GM19324 (cell line): ENCODE data around the gene CTSL.

Experiments
- ATAC-seq: cut with Tn5 transposase; IDR thresholded peaks from one replicate; pipeline ENCODE4 v1.9.1; 2021; ENCODE audit warnings: mild to moderate bottlenecking, moderate library complexity; ENCODE audit not compliant: unreplicated experiment, low FRiP score

Gene CTSL

DNA sequence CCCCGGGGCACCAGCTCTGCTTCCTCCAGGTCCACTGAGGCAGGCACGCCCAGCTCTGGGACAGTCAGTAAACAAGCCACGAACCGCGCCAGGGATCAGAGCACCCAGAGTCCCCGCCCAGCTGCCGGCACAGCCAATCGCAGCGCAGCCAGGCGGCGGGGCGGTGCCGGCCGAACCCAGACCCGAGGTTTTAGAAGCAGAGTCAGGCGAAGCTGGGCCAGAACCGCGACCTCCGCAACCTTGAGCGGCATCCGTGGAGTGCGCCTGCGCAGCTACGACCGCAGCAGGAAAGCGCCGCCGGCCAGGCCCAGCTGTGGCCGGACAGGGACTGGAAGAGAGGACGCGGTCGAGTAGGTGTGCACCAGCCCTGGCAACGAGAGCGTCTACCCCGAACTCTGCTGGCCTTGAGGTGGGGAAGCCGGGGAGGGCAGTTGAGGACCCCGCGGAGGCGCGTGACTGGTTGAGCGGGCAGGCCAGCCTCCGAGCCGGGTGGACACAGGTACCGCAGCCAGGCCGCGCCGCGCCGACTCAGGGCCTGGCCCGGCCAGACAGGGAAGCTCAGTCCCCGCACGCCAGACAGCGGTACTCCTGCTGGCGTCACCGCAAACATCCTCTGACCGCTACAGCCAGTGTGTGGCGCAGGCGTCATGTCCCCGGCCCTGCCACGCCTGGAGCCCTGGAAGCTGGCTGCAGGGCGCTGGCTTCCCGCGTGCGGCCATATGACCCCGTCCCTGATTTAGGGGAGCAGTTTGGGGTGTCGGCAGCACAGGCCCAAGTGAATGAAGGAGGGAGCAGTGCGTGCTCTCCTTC is at the start of gene CTSL:
Gene CTSL, plus strand, starts transcription at position 220 of the 810 bp plus-strand sequence. CDS start 1,485 bp downstream, outside the sequence.
- ATAC-seq = peak; percentile 44

DNA sequence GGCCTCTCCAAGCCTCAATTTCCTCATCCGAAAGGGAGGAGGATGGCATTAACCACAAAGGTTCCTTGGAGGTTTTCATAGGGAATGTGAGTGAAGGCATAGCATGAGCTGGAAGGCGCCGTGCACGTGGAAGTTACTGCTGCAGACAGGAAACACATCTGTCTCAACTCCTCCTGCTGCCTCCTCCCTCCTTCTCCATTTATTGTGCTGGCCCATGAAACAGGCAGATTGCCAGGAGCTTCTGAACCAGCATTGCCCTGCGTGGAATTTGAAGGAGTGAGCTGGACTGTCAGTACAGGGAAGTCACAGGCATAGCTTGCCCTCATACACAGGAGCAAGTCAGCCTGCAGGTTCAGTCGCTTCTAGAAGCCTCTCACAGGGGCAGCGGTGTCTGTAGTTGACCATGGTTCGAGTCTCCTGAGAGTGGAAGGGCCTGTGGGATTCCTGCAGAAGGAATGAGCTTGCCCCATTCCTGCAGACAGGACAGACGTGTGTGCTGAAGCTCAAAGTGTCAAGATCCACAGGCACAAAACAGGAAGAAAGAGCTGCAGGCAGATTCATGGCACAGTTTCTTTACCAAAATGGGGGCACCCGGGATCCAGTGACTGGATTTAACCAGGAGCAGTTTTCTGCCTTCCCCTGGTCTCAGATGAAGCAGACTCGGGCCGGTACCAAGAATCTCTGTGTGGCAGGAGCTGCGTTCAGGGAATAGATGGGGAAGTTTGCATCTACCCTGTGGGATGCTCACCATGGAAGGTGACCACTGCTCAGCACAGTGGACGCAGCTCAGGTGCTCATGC is 48.7 kb upstream of the CTSL start:
- ATAC-seq = no peak

DNA sequence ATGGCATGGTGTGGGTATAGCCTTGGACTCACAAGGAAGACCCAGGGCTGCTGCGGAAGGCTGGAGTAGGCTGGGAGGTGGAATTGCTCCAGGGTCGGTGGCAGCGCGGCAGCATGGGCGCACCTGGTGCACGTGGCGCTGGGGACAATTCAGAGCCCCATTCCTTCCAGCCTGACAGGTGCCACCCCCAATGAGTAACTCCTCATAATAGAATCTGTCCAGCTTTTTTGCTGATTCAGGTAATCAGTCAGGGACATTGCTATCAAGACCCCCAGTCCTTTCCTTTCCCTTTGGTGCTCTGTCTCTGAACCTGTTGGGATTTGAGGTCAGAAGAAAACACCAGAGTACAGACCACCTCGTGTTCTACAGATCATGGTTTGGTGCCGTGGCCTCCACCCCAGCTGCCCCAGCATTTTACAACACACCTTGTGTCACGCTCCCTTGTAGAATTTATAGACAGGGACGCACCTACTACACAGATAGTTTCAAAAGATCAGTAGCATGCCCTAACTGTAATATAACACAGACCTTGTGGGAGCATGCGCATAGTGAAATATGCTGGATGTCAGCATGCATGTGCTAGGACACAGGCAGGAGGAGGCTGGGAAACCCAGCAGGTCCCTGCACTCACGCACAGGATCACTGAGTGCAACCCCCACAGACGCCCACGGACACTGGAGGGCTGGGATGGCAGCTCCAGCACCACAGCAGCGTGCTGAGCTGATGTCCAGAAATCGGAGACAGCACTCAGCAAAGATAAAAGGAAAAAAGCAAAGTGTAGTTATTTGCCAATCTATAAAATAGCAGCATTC is 47.9 kb upstream of the CTSL start:
- ATAC-seq = no peak

DNA sequence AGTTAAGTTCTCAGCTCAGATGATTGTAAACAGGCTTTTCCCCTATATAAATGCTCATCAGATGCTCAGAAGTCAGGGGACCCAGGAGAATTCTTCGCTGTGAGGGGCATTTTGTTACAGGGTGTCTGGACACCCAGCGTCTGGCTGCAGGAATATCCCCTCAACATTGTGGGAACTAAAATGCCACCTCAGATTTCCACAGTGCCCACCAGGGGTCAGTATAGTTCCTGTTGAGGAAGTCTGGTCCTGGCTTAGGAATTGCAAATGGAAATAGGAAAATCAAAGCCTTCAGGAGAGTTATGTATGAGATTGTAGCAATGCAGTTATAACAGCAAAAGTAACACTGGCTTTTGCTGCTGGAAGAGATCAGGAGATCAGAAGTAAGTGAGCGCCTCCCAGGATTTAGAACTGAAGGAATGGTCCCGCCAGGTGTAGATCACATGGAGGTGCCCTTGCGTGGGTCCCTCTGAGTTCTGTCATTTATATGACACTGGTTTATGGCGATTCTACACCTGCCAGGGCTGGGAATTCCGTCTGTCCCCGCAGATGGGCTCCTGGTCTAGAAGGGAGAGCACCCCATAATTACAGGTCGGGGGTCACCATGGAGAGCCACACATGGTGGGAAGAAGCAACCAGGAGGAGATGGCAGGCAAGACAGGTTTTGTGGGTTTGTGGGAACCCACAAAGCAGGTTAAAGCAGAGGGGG is 47.1 kb upstream of the CTSL start:
- no peak for ATAC-seq

DNA sequence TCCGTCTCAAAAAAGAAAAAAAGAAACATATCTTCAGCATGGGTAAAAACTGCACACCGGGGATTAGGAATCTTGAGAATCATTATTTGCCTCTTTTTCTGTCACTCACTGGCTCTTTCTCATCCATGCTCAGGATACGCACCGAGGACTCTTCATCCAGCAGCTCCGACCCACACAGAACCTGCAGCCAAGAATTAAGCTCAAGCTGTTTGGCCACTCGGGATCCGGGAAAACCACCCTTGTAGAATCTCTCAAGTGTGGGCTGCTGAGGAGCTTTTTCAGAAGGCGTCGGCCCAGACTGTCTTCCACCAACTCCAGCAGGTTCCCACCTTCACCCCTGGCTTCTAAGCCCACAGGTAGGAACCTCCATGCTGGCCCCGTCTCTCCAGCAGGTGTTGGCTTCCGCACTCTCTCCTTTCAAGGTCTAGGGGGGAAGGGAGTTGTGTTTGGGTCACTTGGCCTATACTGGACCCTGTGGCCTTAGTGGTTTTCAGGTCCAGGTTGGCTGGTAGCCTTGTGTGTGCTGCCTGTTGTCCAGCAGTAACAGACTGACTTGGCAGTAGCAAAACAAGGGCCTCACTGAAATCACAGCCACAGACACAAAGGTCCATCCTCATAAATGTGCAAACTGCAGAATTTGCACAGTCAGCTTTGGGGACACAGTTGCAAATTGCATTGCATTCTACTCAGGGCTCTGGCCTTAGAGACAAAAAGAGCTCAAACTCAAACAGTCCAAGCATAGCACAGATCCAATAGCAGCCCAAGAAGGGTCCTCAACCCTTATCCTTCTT is 44.5 kb upstream of the CTSL start:
- no peak for ATAC-seq

DNA sequence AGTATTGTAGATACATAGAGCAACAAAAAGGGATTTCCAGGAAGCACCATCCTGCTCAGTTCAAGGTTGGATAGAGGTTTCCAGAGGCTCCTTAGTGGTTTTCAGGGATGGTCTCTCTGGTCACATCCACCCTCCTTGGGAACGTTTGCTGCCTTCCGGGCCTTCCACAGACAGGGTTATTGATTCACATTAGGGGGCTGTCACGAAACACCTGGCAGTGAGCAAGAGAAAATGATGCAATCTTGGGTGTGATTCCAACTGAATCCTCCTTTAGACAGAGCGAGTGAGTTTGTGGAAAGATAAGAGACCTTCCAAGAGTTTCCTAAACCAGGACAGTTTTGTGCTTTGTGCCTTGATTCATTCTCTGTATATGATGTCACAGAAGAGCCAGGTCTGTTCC is 43.8 kb upstream of the CTSL start:
- no peak for ATAC-seq

DNA sequence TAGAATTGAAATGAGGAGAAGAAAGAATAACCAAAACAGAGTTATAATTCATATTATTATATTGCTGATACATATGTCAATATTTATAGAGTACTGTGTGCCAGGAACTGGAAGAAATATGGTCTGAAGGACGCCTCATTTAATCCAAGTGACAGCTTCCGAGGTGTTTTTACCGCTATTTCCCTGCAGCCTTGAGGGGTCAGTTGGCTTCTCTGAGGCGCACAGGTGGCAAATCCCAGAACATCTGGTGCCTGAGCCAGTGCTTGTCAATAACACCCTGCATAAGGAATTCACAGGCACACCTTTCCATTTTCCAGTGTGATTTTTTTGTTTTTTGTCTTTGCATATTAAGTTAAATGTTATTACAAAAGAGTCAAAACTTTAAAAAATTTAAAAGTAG is 43.3 kb upstream of the CTSL start:
- ATAC-seq = no peak

DNA sequence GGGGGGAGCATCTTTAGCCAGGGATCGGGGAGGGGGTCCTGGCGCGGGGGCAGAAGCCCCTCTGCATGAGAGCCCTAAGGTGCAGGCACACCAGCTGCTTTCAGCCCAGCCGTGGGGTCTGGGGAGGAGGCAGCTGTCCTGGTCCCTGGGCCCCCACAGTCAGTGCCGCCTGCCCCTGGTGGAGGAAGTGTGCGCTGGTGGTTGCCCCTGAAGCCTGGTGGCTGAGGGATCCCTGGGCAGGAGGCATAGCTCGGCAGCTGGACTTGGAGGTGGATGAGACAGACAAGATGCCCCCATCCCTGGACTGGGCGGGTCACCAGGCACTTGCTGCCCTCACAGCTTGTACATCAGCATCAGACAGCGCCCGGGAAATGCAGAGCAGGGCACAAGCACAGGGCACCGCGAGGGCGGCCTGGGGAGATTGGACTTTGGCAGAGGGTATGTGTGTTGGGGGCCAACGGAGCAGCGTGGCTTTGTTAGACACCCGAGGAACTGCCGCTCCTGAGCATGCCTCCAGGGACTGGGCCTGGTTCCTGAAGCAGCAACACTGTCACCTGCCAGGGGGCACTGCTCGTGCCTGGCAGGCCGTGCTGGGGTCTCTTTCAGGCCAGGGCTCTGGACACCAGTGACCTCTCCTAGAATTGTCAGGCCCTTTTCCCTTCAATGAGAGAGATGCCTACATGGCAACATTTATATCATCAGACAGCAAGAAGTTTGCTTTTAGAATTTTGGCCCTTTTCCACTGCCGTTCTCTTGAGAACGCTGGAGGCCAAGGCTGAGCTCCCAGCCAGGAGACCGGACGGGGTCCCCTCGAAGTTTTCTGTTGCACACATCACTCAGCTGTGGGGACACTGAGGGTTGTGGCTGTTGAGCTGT is 41.9 kb upstream of the CTSL start:
- ATAC-seq = no peak

DNA sequence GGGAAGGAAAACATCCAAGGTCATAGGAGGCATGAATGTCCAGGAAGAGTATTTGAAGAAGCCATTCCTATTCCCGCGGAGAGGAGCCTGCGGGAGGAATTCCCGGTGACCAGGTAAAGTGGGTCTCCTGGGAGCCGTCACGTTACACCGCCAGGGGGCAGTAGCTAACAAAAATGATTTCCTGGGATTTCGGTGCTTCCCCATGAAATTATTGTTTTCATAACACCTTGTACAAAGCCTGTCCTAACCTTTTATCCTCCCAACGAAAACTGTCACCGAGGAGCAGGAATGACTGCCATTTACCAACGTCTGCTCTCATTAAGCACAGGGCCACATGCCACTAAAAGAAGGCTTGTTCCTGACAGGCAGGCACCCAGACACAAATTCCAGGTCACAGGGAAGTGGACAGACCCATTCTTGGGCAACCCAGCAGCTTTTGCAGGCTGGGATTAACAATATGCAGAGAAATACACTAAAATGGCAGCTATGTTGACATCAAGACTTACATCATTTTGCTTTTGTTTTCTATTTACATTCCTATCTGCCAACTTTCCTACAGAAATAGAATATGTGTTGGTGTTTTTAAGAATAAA is 41.2 kb upstream of the CTSL start:
- ATAC-seq = no peak

DNA sequence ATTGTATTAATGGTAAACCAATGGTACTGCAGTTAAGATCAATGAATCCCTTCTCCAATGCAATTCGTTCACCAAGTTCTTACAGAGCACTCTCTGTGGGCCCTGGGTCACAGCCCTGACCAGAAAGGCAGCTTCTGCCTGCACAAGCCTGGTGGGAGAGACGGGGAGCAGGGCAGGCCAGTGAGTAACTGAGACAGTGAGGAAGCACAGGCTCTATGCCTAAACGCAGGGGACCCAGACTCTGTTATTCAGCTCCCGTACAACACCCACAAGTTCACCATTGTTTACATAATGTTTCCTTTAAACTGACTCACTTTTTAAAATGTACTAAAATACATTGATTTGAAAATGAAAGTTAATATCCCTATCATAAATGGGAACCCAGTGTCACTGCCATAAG is 40.5 kb upstream of the CTSL start:
- ATAC-seq = no peak

DNA sequence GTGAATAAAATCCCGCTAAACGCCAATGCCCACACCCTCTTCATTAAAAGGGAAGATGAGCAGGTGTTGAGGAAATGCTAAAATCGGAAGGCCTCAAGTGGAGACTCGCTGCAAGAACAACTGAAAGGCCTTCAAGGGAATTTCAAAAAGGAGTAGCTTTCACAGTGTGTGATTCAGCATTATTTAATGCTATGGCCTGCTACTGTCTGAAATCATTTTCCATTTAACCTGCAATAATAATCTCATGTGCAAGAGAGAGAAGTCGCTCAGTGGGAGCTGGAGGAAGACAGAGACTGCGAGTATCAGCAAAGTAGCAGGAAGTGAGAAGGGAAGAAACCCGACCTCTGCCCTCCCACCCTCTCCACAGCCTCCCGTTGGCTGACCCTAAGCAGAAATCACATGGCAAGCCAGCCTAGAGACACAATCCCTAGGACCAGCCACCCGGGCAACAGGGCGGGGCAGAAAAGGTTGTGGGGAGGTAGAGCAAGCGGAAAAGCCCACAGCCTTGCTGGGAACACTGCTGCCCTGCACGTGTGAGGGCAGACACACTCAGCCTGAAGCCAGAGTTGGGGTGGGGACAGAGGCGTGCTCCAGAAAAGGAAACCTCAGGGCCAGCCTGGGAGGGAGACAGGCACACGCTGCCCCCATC is 39.9 kb upstream of the CTSL start:
- ATAC-seq = no peak

DNA sequence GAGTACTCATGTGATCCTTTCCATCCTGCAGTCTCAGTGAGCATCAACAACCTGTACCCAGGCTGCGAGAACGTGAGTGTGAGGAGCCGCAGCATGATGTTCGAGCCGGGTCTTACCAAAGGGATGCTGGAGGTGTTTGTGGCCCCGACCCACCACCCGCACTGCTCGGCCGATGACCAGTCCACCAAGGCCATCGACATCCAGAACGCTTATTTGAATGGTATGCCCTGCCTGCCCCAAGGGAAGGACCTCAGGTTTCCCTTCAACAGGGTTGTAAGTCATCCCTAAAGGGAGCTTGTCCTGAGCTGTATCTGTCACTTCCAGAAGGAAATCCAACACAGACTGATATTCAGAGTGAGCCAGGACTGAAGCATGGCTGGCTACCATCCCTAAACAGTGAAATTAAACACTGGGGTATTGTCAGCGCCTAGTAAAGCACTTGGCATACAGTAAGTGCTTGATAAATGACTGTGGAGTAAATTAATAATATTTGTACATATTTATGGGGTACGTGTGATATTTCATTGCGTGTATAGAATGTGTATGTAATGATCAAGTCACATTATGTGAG is 39.3 kb upstream of the CTSL start:
- no peak for ATAC-seq

DNA sequence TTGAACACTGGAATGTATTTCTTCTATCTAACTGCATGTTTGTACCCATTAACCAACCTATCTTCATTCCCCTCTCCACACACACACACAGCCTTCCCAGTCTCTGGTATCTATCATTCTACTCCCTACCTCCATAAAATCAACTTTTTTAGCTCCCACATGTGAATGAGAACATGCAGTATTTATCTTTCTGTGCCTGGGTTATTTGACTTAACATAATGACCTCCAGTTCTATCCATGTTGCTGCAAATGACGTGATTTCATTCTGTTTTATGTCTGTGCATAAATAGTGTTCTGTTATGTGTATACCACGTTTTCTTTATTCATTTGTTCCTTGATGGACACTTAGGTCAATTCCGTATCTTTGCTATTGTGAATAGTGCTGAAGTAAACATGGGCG is 38.7 kb upstream of the CTSL start:
- no peak for ATAC-seq

DNA sequence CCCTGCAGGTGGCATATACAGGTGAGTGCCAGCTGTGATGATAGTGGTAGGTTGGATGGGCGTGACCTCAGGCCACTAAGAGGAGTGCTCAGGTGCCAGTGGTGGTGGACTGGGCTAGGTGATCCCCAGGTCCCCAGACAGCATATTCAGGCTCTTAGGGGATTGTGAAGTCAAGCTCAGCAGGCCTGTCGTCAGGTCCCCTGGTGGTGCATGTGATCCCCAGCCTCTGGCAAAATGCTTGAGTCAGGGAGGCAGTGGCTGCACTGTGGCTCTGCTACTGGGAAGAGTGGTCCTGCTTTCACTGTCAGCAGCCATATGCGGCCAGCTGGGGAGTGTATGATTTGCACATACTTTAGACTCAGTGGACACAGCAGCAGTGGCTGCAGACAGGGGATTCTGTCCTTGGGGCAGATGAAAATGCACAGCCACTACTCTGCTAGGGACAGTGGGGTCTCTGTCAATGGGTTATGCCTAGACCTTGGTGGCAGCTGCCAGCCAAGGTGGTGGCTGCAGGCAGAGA is 31.6 kb upstream of the CTSL start:
- no peak for ATAC-seq

DNA sequence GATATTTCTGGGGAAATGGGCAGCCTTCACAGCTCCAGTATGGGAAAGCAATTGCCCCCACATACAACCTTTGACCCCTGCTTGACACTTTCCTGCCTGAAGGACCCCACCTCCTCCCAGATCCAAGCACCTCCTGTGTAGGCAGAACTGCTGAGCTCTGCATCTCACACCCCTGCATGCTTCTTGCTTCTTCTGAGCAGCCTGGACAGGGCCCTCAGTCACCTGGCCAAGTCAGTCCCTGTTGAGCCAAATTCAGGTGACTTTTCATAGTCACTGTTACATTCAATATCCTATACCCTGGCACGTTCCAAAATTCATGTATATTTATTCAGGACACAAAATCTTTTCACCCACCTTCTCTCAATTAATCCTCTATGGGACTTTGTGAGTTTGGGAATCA is 30.4 kb upstream of the CTSL start:
- no peak for ATAC-seq

DNA sequence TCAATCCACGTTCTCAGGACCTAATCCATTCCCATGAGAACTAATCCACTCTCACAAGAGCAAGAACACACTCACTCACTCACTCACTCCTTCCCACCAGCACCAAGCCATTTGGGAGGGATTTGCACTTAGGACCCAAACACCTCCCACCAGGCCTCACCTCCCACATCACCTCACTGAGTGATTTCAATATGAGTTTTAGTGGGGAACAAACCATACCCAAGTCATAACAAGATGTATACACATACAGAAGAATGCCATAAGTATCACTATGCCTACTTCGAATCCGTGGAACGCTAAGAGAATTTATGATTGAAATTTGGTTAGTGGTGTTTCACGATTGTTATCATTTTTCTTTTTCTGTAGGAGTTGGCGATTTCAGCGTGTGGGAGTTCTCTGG is 29.3 kb upstream of the CTSL start:
- ATAC-seq = no peak

DNA sequence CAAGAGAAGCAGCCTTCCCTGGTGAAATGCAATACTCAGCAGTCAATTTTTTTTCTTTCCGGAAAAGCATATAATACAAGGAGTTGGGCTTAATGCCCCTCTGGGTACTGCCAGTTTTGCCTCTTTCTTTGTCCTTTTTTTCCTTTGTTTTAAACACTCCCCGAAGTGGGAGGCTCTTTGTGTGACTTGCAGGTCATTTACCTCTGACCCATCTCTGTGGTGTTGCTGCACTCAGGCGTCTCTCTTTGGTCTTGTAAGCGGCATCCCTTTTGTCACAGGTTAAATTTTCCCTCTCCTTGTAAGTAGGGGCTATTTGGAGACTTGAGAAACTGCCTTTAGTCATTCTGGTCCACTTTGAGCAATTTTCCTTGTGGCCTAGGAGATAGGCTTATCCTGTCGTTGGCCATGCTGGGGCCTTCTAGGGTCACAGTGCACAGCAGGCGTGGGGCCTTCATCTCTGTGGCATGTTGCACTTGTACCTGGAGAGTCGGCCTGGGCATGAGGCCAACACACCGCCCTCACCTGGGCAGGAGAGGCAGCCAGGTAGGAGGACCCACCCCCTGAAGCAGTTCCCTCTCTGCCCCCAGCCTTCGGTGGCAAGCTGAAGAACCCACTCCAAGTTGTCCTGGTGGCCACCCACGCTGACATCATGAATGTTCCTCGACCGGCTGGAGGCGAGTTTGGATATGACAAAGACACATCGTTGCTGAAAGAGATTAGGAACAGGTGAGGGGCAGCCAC is 27.7 kb upstream of the CTSL start:
- no peak for ATAC-seq
